Hematopoietic multipotent progenitor cell treated with erythropoietin and hydrocortisone succinate and interleukin-3 and kit ligand, for 6 days (in vitro differentiated cells): Measurements from ENCODE around the gene DKK2.

ENCODE experiments used
- DNase-seq: peaks from one replicate; pipeline ENCODE4 v3.0.0-alpha.2; 2015

The DKK2 gene

DNA sequence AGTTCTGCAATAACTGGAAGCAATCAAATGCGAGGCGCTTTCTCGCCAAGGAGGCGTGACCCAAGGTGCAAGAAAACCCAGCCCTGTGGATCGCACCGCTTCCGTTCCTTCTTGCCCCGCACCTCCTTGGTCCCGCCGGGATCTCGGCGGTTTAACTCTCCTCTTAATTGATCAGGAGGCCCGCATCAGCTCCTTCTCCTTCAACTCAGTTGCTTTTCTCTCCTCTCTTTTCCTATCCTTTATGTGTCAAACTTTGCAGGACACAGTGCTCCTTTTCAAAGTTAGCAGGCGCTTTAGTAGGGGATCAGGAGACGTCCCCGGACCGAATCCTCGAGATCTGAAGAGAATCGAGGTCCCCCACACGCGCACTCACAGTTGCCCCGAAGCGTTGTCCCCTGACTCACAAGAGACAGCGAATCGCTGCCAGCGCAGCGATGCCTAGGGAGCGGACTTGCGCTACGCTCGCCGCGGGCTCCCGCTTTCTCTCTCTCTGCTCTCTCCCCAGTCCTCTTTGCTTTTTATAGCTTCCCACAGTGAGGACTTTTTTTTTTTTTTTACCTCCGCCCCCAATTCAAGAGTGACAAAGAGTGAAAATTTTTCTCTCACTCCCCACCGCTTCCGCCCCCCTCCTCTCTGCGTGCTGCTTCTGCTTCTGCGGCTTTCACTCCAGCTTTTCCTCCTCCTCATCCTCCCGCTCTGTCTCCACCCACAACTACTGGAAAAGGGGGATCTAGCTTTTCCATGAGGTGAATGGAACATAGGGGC is at the start of gene DKK2:
DKK2 (minus strand) TSS at position 495 of the 765 bp plus-strand sequence. CDS start 722 bp downstream, outside the sequence.
- no peak for DNase-seq

DNA sequence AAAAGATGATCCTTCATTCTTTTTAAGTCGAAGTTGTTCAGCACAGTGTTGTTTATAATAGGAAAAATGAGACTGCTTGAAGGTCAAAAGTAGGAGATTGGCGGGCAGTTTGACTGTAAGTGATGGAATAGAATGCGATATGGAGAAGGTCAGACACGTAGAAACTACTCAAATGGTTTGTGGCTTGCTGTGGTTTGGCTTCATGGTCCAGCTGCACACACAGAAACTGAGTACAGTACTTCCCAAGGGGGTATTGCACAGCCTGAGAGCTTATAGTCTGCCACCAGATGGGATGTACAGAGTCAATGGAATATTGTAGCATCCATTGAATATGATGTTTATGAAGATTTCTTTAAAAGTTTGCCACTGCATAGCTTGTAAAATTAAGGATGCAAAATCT is 41.1 kb upstream of the DKK2 start:
- no peak for DNase-seq

- DNase-seq = no peak
Observed at GRCh38 chr4:107072836-107073736, 37.0 kb upstream of the DKK2 start.

GRCh38 chr4:107071108-107071507 is 35.0 kb upstream of the DKK2 start:
- no peak for DNase-seq

- no peak for DNase-seq
Observed at GRCh38 chr4:107069049-107069448, 32.9 kb upstream of the DKK2 start.

- DNase-seq = no peak
Observed at GRCh38 chr4:107068116-107068515, 32.0 kb upstream of the DKK2 start.

GRCh38 chr4:107066621-107067020 is 30.5 kb upstream of the DKK2 start:
- DNase-seq = no peak

DNA sequence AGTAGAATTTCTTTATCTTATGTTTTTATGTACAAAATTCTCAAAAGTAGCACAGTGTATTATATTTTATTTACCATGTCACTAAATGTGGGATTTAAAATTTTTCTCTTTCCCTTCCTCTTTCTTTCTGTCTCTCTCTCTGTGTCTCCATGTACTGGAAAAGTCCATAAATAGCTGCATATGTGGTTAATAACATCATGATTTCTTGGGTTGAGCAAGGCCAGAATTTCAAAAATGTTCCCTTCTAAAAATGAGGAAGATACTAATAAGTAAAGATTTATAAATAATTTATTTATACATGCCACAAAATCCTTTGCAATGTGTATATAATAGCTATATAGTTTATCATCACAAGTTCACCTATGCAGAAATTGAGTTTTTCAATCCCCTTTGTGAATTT is 29.1 kb upstream of the DKK2 start:
- no peak for DNase-seq

DNA sequence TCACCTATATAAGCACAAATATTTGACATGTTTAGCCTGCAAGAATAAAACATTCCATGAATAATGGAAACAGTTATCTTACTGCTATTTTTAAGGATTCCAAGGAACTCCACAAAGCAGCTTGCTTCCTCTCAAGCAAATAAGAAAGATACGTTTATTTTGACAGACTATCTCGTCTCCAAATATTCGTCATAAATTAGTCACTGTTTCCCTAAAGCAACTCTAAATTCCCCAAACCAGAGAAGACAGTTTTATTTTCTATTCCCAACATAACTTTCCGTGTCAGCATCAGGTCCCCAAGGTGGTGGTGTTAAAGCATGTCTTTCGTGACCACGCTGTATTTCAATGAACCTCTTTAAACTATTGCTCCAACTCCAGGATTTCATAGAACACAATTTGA is 24.3 kb upstream of the DKK2 start:
- no peak for DNase-seq

DNA sequence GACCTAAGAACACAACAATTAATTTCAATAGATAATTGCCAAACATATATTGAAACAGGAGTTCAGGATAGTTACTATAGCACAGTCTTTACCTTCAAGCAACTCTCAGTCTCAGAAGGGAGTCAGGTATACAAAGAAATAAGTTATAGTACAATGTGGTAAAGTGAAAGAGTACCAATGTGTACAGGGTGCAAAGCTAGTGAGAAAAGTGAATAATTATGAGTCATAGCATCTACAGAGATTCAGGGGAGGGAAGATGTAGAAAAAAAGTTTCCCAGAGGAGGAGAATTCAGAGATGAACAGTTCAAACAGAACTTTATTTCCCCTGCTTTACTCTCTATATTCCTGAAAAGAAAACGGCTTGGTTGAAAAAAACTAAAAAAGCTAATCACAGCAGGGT is 22.7 kb upstream of the DKK2 start:
- DNase-seq = no peak

DNA sequence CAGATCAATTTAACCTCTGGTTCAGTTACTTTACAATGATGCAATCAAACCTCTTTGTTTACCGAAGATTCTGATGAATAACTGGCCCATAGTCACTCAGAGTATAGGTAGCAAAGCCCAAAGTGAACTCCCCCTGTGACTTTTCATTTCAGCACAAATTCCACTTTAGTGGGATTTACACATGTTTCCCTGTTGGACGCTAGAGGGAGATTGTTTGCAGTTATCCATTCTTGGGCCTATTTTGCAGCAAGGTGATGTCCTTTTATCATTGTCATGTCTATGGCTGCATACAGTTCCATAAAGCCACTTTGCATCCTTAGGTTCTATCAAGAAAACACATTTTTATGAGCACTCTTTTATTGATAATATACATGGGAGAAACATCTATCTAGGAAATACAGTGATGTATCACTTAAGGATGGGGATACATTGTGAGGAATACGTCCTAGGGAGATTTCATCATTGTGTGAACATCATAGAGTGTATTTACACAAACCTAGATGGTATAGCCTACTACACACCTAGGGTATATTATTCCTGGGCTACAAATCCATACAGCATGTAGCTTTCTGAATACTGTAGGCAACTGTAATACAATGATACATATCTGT is 14.5 kb upstream of the DKK2 start:
- DNase-seq = peak; percentile 26

DNA sequence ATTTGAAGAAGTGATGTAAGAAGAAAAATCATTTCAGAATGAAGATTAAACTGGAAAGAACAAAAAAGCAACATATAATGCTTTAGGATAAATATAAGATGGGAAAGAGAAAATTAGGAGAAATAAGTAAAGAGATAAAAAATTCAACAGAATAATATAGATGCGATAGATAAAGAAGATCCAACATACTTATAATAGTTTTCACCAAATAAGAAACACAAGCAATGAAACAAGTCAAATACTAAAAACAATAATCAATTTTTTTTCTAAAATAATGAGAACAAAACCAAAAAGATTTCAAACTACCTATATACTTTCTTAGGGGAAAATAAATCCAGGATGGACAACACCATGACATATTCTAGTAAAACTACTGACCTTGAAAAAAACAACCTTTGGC is 10.1 kb upstream of the DKK2 start:
- no peak for DNase-seq

- DNase-seq = no peak
Observed at GRCh38 chr4:107044170-107044569, 8.1 kb upstream of the DKK2 start.

DNA sequence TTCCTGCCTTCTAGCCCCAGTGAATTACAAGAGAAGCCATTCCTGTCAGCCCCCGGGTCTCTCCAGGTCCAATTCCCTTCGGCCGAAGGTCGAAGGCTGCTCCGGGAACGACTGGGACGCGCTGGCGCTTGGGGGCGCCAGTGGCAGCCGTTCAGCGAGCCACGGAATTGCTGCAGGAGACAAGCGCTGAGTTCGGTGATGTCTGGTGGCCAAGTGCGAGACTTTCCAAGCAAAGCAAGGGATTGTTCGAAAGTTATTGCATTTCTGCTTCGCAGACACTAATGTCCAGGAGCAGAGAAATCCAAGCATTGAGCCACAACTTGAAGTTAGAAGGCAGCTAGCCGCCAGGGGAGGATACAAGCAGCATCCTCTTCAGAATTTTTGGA is 1.1 kb upstream of the DKK2 start:
- DNase-seq = no peak

DNA sequence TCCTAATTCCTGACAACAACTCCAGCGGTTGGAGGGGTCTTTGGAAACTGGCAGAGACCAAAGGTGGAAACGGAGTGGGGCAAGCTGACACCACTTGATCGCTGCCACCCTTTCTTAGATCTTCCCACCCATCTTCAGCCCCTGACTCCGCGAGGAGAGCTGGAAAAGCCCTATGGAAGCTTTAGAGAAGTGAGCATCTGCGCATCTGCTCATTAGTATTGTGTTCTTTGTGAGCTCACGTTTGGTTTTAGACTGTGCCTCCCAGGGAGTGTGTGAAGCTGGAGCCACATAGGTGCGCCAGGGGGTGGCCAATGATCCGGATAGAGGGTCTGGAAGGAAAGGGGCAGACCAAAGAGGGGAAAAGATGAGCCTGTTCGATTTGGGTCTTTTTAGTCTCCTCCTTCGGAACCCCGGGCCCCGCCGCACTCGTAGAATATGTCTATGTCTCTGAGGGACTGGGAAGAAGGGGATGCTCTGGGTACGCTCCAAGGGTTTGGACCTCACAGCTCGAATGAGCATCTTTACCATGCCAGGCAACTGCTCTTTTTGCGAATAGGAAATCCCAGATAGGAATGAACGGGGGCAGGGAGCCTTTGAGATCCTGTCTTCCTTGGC is 578 bp upstream of the DKK2 start:
- no peak for DNase-seq

DNA sequence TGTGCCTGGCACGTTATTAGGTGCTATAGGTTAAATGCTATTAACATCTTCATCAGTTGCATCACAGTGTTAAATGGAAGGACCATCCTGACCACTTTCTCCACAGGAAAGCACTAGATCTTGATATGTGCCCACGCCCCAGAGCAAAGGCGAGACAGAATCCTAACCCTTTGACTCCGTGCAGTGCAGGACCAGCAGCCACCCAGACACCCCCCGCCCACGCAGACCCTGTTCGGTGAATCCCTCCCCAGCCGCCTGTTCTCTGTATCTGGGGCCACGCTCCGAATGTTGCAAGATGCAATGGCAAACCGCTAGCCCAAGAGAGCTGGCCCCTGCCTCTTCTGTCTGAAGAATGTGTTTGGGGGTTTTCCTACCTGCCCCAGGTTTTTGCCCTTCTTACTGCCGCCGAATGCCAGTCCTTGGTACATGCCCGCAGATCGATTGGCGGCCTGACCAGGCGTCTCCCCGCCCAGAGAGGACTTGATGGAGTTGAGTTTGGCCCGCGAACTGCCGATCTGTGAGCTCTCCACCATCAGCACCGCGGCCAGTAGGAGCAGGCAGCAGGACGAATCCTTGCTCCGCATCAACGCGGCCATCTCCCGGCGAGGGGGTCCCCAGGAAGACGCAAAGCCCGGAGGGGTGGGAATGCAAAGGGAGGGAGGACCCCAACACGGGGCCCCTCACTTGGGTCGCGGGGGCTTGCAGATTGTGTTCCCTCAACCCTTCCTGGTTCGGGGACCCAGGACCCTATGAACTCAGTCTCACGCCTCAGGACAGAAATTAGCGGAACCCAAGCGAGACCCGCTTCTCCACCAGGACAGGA is 906 bp downstream of the DKK2 start:
- no peak for DNase-seq

DNA sequence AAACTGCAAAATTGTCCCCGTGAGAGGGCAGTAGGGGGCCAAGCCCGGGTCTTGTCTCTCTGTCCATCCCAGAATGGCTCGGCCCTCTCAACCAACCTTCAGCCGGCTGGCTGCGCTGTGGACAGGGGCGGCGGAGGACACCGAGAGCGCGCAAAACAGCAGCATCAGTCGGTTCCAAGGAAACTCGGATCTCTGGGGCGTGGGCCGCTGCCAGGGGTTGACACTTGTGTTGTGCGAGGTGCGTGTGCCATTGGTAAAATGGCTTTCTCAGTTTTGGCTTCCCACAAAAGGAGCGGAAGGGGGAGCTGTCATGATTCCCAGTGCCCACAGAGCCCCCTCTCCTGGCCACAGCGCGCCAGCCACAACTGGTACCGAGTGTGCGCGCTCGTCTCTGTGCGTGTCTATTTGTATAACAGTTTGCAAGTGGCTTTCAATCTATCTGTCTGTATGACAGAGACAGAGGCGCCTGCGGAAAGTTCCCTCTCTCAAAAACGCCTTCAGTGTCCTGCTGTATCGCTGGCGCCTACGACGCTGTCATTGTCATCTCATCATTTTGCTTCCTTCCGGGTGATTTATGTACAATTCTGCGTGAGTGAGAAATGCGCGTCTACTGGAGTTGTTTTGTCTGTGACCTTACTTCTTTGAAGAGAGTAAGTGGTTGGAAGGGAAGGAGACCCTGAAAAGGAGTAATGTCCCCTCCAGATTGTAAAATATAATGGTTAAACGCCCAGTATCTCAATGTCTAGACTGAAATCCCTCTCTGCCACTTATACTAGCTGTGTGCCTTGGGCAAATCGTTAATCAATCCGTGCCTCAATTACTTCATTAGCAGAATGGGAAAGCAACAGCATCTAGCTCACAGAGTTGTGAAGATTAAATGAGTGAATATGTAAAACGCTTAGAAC is 1.8 kb downstream of the DKK2 start:
- peak; percentile 9 for DNase-seq

GRCh38 chr4:107027379-107027778 is 8.7 kb downstream of the DKK2 start:
- no peak for DNase-seq

DNA sequence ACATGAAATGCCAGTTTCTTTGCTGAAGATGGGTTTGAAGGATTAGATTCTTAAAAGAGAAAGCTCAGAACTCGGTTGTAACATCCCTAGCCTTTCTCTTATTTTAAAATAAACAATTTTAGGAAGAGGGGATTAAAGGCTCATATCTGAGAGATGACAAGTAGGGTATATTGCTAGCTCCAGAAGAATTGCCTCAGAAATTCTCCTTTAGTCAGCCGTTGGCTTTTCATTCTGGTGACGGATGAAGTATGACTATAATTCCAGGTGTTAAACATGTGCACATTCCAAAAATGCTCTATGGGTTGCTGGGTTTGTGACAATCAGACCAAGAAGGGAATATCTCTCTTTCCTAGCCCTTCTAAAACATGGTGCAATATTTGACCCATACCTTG is 17.8 kb downstream of the DKK2 start:
- DNase-seq = no peak

DNA sequence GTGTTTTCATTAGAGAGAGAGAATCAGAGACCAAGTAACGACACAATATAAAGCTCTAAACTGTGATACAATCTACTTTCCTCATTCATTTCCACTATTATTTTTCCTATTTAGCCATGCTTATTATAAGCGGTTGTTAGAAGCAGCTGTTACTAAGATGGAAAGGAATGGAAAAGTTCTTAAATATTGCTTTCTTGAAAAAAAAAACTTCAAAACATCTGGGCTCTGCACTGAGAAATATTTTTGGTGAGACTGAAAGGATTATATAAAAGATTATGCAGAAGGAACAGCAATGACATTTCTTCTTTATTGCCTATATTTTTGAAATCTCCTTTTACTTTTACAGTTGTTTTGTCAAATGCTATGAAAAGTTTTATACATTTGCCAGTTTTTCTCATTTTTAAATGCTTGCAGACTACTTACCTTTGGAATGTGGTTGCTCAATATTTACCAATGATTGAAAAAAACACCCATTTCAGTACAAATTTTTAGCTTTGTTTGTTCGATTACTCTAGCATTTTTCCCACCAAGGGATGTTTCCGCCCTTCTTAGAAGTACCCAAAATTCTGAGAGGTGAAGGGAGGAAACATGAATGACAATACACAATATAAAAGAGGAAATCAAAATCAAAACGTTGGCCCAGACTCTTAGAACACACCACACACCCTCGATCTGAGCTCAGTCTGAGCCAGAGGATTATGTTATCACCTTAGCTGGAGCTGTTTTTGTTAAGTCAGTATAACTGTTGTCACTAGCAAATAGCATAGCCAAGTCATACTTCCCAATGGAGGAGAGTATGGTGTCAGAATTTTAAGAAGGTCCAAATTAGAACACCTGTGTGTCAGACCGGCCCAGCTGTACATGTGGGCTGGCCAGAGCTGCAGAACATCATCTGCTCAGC is 18.4 kb downstream of the DKK2 start:
- no peak for DNase-seq
